KMS-11 (cell line): ENCODE measurements around the gene RAB10.

Experiments
- H2AFZ ChIP-seq: fragments of 200-600 bp; sonication (generic); 2 replicates; pipeline ENCODE4 v1.6.1; 2016; ENCODE audit warnings: antibody characterized with exemption, mixed run types, low read depth
- H3K27ac ChIP-seq: fragments of 200-600 bp; sonication (generic); 2 replicates; pipeline ENCODE4 v1.6.1; 2016; ENCODE audit warnings: mild to moderate bottlenecking, mixed run types
- H3K27me3 ChIP-seq: fragments of 200-600 bp; sonication (generic); 2 replicates; pipeline ENCODE4 v1.6.1; 2017; ENCODE audit warnings: mild to moderate bottlenecking, low read depth, mixed run types, moderate library complexity; ENCODE audit not compliant: insufficient read depth
- H3K36me3 ChIP-seq: fragments of 200-600 bp; sonication (generic); 2 replicates; pipeline ENCODE4 v1.6.1; 2017; ENCODE audit warnings: mild to moderate bottlenecking, mixed run types; ENCODE audit not compliant: insufficient read depth
- H3K4me1 ChIP-seq: fragments of 200-600 bp; sonication (generic); 2 replicates; pipeline ENCODE4 v1.6.1; 2016; ENCODE audit warnings: mild to moderate bottlenecking, low read depth, mixed run types; ENCODE audit not compliant: poor library complexity, severe bottlenecking
- H3K4me2 ChIP-seq: fragments of 200-600 bp; sonication (generic); 2 replicates; pipeline ENCODE4 v1.7.0; 2016; ENCODE audit warnings: mild to moderate bottlenecking, mixed run types
- H3K4me3 ChIP-seq: fragments of 200-600 bp; sonication (generic); IDR thresholded peaks from 2 replicates; pipeline ENCODE4 v1.6.1; 2017; ENCODE audit warnings: low read depth, low read length, mixed read lengths; ENCODE audit not compliant: insufficient read depth
- H3K79me2 ChIP-seq: fragments of 200-600 bp; sonication (generic); 2 replicates; pipeline ENCODE4 v1.6.1; 2016; ENCODE audit warnings: low read depth, mixed run types; ENCODE audit not compliant: insufficient read depth
- H3K9ac ChIP-seq: fragments of 200-600 bp; sonication (generic); 2 replicates; pipeline ENCODE4 v1.6.1; 2016; ENCODE audit warnings: mild to moderate bottlenecking, mixed run types
- H4K20me1 ChIP-seq: fragments of 200-600 bp; sonication (generic); 2 replicates; pipeline ENCODE4 v1.6.1; 2016; ENCODE audit warnings: mild to moderate bottlenecking, mixed run types; ENCODE audit not compliant: insufficient read depth
- TF ChIP-seq, protein P1 (sequence below): fragments of 200-600 bp; sonication (generic); conservative IDR thresholded peaks from 2 replicates; pipeline ENCODE4 v1.6.1; 2017; ENCODE audit warnings: low read depth, mild to moderate bottlenecking, antibody characterized with exemption, low read length, moderate library complexity, mixed read lengths

Gene RAB10

DNA sequence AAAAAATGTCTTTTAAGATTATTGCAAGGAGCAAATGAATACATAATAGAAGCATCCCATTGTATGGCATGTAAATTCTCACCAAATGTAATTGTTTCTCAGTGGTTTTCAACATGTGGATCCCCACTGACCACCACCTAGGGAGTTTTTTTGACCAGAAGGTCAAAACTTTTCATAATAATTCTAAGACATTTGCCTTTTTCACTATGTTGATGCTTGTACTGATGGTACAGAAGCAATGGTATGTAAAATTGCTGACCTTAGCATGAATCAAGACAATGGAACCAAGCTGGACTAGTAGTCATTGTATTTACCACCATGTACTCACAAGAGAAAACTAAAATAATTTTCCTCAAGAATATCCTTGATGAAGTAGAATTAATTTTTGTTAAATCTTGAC is 36.8 kb downstream of the RAB10 start:
- Histone ChIP-seq H3K4me3 (no peak overlapping the region), H3K27ac (no peak overlapping the region; the same call in 1 of the 2 replicates), H3K27me3 (no peaks in the 10 kb centered on the region), H3K79me2 (peaks cover 85% of the 10 kb centered on the region), H4K20me1 (no peaks in the 10 kb centered on the region; the same call in 1 of the 2 replicates), H3K9ac (no peak overlapping the region), H2AFZ (no peak overlapping the region), H3K4me1 (peaks cover 90% of the 10 kb centered on the region), H3K36me3 (no peaks in the 10 kb centered on the region), H3K4me2 (no peak overlapping the region; the same call in 1 of the 2 replicates)
- TF ChIP-seq, protein P1, sequence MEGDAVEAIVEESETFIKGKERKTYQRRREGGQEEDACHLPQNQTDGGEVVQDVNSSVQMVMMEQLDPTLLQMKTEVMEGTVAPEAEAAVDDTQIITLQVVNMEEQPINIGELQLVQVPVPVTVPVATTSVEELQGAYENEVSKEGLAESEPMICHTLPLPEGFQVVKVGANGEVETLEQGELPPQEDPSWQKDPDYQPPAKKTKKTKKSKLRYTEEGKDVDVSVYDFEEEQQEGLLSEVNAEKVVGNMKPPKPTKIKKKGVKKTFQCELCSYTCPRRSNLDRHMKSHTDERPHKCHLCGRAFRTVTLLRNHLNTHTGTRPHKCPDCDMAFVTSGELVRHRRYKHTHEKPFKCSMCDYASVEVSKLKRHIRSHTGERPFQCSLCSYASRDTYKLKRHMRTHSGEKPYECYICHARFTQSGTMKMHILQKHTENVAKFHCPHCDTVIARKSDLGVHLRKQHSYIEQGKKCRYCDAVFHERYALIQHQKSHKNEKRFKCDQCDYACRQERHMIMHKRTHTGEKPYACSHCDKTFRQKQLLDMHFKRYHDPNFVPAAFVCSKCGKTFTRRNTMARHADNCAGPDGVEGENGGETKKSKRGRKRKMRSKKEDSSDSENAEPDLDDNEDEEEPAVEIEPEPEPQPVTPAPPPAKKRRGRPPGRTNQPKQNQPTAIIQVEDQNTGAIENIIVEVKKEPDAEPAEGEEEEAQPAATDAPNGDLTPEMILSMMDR, result no peak

DNA sequence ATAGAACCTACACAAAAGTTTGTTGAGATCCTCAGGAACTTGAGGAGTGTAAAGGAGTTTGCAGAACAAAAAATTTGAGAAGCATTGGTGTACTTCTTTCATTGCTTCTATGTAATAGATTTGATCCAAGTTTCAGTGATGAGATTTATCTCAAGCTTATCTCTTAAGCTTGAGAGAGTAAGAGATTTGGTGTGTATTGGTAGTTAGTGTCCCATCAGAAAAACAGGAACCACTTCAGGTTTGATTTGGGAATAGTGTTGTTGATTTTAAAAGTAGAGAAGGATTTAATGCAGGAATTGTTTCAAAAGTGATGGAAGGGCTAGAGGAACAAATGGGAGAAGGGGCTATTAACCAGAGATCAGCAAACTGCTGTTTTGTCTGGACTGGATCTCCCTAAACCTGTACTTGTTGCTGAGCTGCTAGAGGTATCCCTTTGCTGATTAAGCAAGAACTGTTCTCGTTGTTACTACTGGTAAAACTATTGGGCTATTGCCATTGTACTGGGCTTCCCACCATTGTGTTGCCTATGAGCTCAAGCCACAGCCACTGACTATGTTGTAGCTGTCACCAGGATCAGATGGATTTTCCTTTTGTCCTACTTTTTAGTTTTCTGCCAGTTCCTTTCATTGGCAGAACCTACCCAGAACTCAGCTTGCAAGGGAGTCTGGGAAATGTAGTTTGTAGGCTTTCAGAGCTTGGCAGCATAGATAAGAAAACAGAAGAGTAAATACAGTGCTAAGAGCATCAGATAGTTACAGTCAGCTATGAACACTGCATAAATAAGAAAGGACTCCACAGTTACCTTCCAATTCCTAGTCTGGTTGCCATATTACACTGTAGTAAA is 39.3 kb downstream of the RAB10 start:
- TF ChIP-seq, protein P1, result no peak
- Histone ChIP-seq H3K79me2 (peaks cover 90% of the 10 kb centered on the region), H3K9ac (no peak overlapping the region), H4K20me1 (no peaks in the 10 kb centered on the region; the same call in 1 of the 2 replicates), H3K4me3 (no peak overlapping the region), H3K4me1 (peaks cover 74% of the 10 kb centered on the region), H2AFZ (no peak overlapping the region), H3K36me3 (no peaks in the 10 kb centered on the region), H3K4me2 (peak overlapping the region; percentile 38), H3K27ac (no peak overlapping the region), H3K27me3 (no peaks in the 10 kb centered on the region)

DNA sequence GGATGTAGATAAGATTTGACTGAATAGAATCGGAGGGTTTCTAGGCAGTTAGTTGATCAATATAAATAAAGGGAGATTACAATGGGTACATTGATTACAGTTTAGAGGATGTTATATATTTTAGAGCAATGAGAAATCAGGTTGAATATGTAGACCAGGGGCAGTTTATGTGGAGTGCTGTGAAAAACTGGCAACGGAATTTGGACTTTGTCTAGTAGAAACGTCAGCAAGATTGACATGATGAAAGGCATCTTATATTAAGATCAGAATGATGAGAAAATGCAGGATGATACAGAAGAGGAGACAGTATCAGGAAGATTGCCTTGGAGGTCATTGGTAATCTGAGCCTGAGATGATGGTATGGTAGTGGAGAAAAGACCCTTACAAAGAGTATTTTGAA is 39.9 kb downstream of the RAB10 start:
- H4K20me1 ChIP-seq, result no peaks in the 10 kb centered on the region; the same call in 1 of the 2 replicates
- H3K9ac ChIP-seq, result no peak overlapping the region
- H3K36me3 ChIP-seq, result no peaks in the 10 kb centered on the region
- TF ChIP-seq, protein P1, result no peak
- no peaks in the 10 kb centered on the region for H3K27me3 ChIP-seq
- no peak overlapping the region for H3K27ac ChIP-seq
- no peak overlapping the region for H3K4me3 ChIP-seq
- peaks cover 97% of the 10 kb centered on the region for H3K79me2 ChIP-seq
- H3K4me1 ChIP-seq, result peaks cover 67% of the 10 kb centered on the region
- no peak overlapping the region for H3K4me2 ChIP-seq
- no peak overlapping the region for H2AFZ ChIP-seq

DNA sequence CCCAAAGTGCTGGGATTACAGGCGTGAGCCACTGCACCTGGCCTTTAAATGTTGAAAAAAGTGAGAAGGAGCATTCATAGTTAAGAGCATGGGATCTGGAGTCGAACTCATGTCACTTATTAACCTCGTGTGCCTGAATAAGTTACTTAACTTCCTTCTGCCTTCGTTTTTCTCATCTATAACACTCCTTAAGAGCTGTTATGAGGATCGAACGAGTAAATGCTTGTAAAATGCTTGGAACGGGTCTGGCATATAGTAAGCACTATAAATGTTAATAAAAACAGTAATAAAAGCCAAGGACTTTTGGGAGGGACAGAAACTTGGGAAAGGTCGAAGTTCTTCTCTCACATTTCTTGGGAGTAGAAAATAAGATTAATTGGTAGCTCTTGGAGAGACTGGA is 40.8 kb downstream of the RAB10 start:
- Histone ChIP-seq H3K79me2 (peaks cover 89% of the 10 kb centered on the region), H3K9ac (no peak overlapping the region; the same call in 1 of the 2 replicates), H3K27me3 (no peaks in the 10 kb centered on the region), H3K27ac (no peak overlapping the region), H4K20me1 (no peaks in the 10 kb centered on the region; the same call in 1 of the 2 replicates), H3K36me3 (no peaks in the 10 kb centered on the region), H2AFZ (no peak overlapping the region), H3K4me2 (no peak overlapping the region), H3K4me1 (peaks cover 59% of the 10 kb centered on the region), H3K4me3 (no peak overlapping the region)
- TF ChIP-seq, protein P1, result no peak
